Peyer's patch (tissue), 4 donors: Measurements from ENCODE around the gene USP10. TPM values are rescaled to one million over a fixed set of nuclear protein-coding genes. Genes with fewer than 3 reads are reported as not detected.

Experiments used
- DNase-seq, 3 donors: peaks; one replicate each; pipeline ENCODE4 v3.0.0-alpha.2; 2017 to 2019
- H3K27ac ChIP-seq, 4 donors: fragments of 200-600 bp; sonication (generic); one replicate each; pipeline ENCODE4 v1.5.1; 2016 to 2019
- H3K27me3 ChIP-seq, 2 donors: fragments of 200-600 bp; sonication (generic); one replicate each; pipeline ENCODE4 v1.5.1; 2019
- H3K36me3 ChIP-seq, 3 donors: fragments of 200-600 bp; sonication (generic); one replicate each; pipeline ENCODE4 v1.5.1; 2016 to 2019
- H3K4me1 ChIP-seq, 4 donors: fragments of 200-600 bp; sonication (generic); one replicate each; pipeline ENCODE4 v1.5.1; 2016 to 2019
- H3K4me3 ChIP-seq, 4 donors: fragments of 200-600 bp; sonication (generic); 1 replicate in 3 of 4; 2 replicates in 1 of 4; pipeline ENCODE4 v1.5.1; 2016 to 2019; ENCODE audit warnings: mild to moderate bottlenecking in 1 of 4
- H3K9me3 ChIP-seq, 4 donors: fragments of 200-600 bp; sonication (generic); one replicate each; pipeline ENCODE4 v1.5.1; 2016 to 2019; ENCODE audit warnings: mild to moderate bottlenecking in 1 of 4
- POLR2A ChIP-seq, 2 donors: fragments of 450-650 bp; IDR thresholded peaks; one replicate each; pipeline ENCODE4 v1.5.1; 2017; ENCODE audit warnings: antibody characterized with exemption in 2 of 2, mild to moderate bottlenecking in 2 of 2, moderate library complexity in 2 of 2
- total RNA-seq, 4 donors: library from RNA; depleted of rRNA; stranded (reverse); fragments of >200 nt; gene quantifications; one replicate each; pipeline ENCODE4 v1.1.0, GENCODE V29; 2016
- TF ChIP-seq, protein P1 (sequence below), 6 experiments: fragments of 450-650 bp in 4 of 6; fragments of 200-600 bp in 2 of 6; sonication (generic) in 1 of 6; IDR thresholded peaks; one replicate each; pipeline ENCODE4 v1.5.1; 2017 to 2019; ENCODE audit warnings: antibody characterized with exemption in 6 of 6, mild to moderate bottlenecking in 3 of 6, moderate library complexity in 1 of 6

USP10 gene, protein sequence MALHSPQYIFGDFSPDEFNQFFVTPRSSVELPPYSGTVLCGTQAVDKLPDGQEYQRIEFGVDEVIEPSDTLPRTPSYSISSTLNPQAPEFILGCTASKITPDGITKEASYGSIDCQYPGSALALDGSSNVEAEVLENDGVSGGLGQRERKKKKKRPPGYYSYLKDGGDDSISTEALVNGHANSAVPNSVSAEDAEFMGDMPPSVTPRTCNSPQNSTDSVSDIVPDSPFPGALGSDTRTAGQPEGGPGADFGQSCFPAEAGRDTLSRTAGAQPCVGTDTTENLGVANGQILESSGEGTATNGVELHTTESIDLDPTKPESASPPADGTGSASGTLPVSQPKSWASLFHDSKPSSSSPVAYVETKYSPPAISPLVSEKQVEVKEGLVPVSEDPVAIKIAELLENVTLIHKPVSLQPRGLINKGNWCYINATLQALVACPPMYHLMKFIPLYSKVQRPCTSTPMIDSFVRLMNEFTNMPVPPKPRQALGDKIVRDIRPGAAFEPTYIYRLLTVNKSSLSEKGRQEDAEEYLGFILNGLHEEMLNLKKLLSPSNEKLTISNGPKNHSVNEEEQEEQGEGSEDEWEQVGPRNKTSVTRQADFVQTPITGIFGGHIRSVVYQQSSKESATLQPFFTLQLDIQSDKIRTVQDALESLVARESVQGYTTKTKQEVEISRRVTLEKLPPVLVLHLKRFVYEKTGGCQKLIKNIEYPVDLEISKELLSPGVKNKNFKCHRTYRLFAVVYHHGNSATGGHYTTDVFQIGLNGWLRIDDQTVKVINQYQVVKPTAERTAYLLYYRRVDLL
- 10 to 100 TPM; 48.0 to 85.5 (median 59.9) TPM for total RNA-seq

DNA sequence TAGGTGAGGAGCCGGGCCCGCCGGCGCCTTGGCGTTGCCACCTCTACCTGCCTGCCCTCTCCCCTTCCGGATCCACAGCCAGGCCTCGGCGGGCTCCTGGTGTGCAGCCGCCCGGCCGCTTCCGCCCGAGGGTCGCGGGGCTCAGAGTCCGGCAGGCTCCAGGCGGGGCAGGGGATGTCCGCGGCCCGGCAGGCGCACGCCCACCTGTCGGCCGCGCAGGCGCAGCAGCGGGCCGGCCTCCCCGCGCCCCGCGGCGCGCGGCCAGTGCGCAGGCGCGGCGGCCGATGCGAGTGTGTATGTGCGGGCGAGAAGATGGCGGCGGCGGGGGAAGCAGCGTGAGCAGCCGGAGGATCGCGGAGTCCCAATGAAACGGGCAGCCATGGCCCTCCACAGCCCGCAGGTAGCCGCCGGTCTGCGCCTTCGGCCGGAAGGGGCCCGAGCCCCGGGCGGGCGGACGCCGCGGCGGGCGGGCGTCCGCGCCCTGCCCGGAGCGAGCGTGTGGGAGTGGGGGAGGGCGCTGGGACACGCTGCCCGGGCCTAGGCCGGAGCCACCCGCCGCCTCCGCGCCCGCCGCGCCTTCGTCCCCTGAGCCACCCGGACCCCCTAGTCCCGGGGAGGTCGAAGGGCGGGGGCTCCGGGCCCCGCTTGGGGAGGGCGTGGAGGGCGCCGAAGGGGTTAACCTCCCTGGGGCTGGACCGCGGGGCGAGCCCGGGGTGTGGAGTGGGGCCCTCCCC lies at the start of gene USP10:
Gene USP10, plus strand, starts transcription at position 289 of the 734 bp plus-strand sequence. Its CDS starts 91 bp downstream, at position 380.
- H3K27me3 ChIP-seq = no peaks in the 10 kb centered on the region
- peak; percentile 79 to 90 (median 85) for DNase-seq
- peaks cover 3 to 22% (median 5%) of the 10 kb centered on the region in 4 donors for H3K4me1 ChIP-seq
- peak within 1 kb of the TSS; percentile 88 to 99 (median 95) for H3K4me3 ChIP-seq
- H3K9me3 ChIP-seq = no peaks in the 10 kb centered on the region
- peak within 1 kb of the TSS; percentile 87 to 96 (median 90) for H3K27ac ChIP-seq
- no peaks in the 10 kb centered on the region for H3K36me3 ChIP-seq
- TF ChIP-seq, protein P1, sequence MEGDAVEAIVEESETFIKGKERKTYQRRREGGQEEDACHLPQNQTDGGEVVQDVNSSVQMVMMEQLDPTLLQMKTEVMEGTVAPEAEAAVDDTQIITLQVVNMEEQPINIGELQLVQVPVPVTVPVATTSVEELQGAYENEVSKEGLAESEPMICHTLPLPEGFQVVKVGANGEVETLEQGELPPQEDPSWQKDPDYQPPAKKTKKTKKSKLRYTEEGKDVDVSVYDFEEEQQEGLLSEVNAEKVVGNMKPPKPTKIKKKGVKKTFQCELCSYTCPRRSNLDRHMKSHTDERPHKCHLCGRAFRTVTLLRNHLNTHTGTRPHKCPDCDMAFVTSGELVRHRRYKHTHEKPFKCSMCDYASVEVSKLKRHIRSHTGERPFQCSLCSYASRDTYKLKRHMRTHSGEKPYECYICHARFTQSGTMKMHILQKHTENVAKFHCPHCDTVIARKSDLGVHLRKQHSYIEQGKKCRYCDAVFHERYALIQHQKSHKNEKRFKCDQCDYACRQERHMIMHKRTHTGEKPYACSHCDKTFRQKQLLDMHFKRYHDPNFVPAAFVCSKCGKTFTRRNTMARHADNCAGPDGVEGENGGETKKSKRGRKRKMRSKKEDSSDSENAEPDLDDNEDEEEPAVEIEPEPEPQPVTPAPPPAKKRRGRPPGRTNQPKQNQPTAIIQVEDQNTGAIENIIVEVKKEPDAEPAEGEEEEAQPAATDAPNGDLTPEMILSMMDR (IDR thresholded peaks at IDR 0.05) = no peak
- peak in 1 of 2 donors; percentile 51 for TF ChIP-seq POLR2A (IDR thresholded peaks at IDR 0.05)

DNA sequence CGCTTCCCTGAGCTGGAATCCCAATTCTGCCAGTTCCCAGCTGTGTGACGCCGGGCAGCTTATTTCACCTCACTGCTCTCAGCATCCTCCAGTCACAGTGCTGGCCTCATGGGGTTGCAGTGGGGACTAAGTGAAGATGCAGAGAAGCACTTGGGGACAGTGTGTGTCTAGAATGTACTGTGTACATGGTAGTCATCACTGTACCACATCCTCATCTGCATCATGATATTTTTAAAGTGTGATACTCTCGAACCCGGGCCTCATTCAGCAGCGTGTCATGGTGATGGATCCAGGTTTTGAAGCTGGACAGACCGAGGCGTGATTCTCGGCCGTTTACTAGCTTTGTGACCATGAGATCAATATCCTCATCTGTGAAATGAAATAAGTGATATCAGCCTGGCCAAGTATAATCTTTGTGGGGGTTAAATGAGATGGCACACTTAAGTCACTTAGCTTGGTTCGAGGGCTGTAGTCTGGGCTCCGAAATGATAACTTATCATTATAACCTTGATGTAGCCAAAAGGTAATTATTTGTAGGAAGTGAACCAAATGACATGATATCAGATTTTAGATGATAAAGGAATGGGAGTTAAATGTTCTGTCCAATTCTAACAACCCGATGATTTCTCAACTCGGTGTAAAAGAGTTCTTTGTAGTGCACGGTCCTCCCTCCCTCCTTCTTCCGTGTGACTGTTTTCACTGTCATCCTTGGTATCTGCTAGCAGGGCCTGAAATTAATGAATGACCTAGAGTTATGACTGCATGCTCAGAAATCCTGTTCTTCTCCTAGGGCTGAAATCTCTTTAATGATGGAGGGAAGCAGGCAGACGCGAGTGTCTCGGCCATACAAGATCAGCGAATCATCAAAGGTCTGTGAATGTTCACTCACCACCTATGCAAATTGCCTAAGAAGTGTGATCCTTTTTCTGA lies 49.5 kb upstream of the USP10 start:
- H3K36me3 ChIP-seq = peaks cover 0 to 26% (median 0%) of the 10 kb centered on the region in 3 donors
- TF ChIP-seq POLR2A (IDR thresholded peaks at IDR 0.05) = no peak
- TF ChIP-seq, protein P1 (IDR thresholded peaks at IDR 0.05) = no peak
- H3K4me3 ChIP-seq = no peak overlapping the region
- H3K27me3 ChIP-seq = no peaks in the 10 kb centered on the region
- no peak for DNase-seq
- no peak overlapping the region for H3K27ac ChIP-seq
- no peaks in the 10 kb centered on the region for H3K9me3 ChIP-seq
- H3K4me1 ChIP-seq = peaks cover 0 to 21% (median 7%) of the 10 kb centered on the region in 4 donors

DNA sequence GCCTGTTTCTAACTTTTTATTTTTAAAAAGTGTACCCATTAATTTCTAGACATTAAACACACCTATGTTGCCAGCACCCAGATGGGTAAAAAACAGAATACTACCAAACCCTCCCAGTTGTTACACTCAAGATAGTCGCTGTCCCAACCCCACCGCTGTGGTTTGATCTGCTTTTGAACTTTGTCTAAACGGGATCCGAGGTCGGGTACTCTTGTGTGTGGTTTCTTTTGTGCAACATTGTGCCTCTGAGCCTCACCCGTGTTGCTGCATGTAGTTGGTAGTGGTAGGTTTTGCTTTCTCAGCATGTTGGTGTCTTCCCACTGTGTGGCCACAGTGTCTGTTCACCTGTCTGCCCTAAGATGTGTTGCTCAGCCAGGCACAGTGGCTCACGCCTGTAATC lies 47.2 kb upstream of the USP10 start:
- TF ChIP-seq, protein P1 (IDR thresholded peaks at IDR 0.05) = no peak
- TF ChIP-seq POLR2A (IDR thresholded peaks at IDR 0.05) = no peak
- no peak for DNase-seq
- Histone ChIP-seq H3K4me1 (peaks cover 0 to 17% (median 9%) of the 10 kb centered on the region in 4 donors), H3K4me3 (no peak overlapping the region), H3K9me3 (no peaks in the 10 kb centered on the region), H3K36me3 (peaks cover under 1 to 37% (median 5%) of the 10 kb centered on the region in 3 donors), H3K27ac (no peak overlapping the region), H3K27me3 (no peaks in the 10 kb centered on the region)

DNA sequence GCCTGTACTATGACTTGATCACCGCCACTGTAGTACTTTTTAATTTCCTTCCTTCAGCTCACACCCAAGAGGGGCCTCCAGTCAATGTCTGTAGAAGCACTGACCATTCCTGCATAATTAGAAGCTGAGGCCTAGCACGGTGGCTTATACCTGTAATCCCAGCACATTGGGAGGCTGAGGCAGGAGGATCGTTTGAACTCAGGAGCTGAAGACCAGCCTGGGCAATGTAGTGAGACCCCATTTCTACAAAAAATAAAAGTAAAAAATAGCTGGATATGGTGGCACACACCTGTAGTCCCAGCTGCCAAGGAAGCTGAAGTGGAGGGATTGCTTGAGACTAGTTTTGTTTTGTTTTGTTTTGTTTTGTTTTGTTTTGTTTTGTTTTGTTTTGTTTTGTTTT lies 45.6 kb upstream of the USP10 start:
- Histone ChIP-seq H3K27me3 (no peaks in the 10 kb centered on the region), H3K4me3 (no peak overlapping the region), H3K4me1 (peaks cover 0 to 13% (median 7%) of the 10 kb centered on the region in 4 donors), H3K27ac (no peak overlapping the region), H3K36me3 (peaks cover 4 to 53% (median 5%) of the 10 kb centered on the region in 3 donors), H3K9me3 (no peaks in the 10 kb centered on the region)
- no peak for DNase-seq
- TF ChIP-seq, protein P1 (IDR thresholded peaks at IDR 0.05) = no peak
- no peak for TF ChIP-seq POLR2A (IDR thresholded peaks at IDR 0.05)
